WTC11 (cell line): ENCODE data around the gene GLE1. TPM values are rescaled to one million over a fixed set of nuclear protein-coding genes. Genes with fewer than 3 reads are reported as not detected.

Experiments
- ATAC-seq: fragments of 200-7000 bp; cut with Tn5 transposase; 2 replicates; pipeline ENCODE4 v1.10.0; 2021; ENCODE audit warnings: mild to moderate bottlenecking, moderate library complexity
- Bru-seq: library from RNA; stranded (reverse); fragments of 400-500 nt; gene quantifications from one replicate; lab custom pipeline; 2021; lab: Mats Ljungman, UMichigan
- CTCF ChIA-PET: fragments of 300-600 bp; sonication (Branson Sonifier 250); formaldehyde crosslinking; loops from one replicate; lab custom pipeline; 2021; ENCODE audit warnings: antibody characterized with exemption; lab: Charles Lee
- POLR2A ChIA-PET: fragments of 350-600 bp; sonication (Branson Sonifier 250); formaldehyde crosslinking; loops from one replicate; lab custom pipeline; 2021; ENCODE audit warnings: antibody characterized with exemption; lab: Charles Lee
- DNase-seq: peaks from one replicate; pipeline ENCODE4 v3.0.0; 2021; ENCODE audit warnings: low spot score
- H3K27ac Mint-ChIP-seq: 2 replicates; pipeline ENCODE4 v1.8.0; 2021; ENCODE audit warnings: mixed read lengths
- H3K27me3 Mint-ChIP-seq: 2 replicates; pipeline ENCODE4 v1.8.0; 2021; ENCODE audit warnings: low read depth, mild to moderate bottlenecking, moderate library complexity, mixed read lengths
- H3K36me3 Mint-ChIP-seq: 2 replicates; pipeline ENCODE4 v1.8.0; 2021; ENCODE audit warnings: mixed read lengths
- H3K4me1 Mint-ChIP-seq: 2 replicates; pipeline ENCODE4 v1.8.0; 2022; ENCODE audit warnings: mixed read lengths
- H3K4me3 Mint-ChIP-seq: 2 replicates; pipeline ENCODE4 v1.8.0; 2021; ENCODE audit warnings: mild to moderate bottlenecking, moderate library complexity, mixed read lengths
- H3K9me3 Mint-ChIP-seq: 2 replicates; pipeline ENCODE4 v1.8.0; 2021; ENCODE audit warnings: mixed read lengths
- ATF1 ChIP-seq: sonication (generic); formaldehyde crosslinking; IDR thresholded peaks from 2 replicates; pipeline ENCODE4 v1.8.1; 2023; ENCODE audit warnings: mild to moderate bottlenecking, moderate library complexity, missing genetic modification reagents
- ATF3 ChIP-seq: sonication (generic); formaldehyde crosslinking; conservative IDR thresholded peaks from 2 replicates; pipeline ENCODE4 v1.8.1; 2022; ENCODE audit warnings: mild to moderate bottlenecking, missing genetic modification reagents
- CTCF ChIP-seq: fragments of 200-600 bp; IDR thresholded peaks from 2 replicates; pipeline ENCODE4 v1.8.0; 2022; ENCODE audit warnings: antibody characterized with exemption
- E2F1 ChIP-seq: sonication (generic); formaldehyde crosslinking; IDR thresholded peaks from 2 replicates; pipeline ENCODE4 v1.8.0; 2022; ENCODE audit warnings: mild to moderate bottlenecking, missing genetic modification reagents
- ELF4 ChIP-seq: sonication (generic); formaldehyde crosslinking; IDR thresholded peaks from 2 replicates; pipeline ENCODE4 v1.8.1; 2022; ENCODE audit warnings: low read depth, mild to moderate bottlenecking, moderate library complexity, missing genetic modification reagents
- EMX1 ChIP-seq: fragments of 250-450 bp; sonication (Bioruptor Pico); IDR thresholded peaks from 2 replicates; pipeline ENCODE4 v1.8.0; 2021; ENCODE audit warnings: mild to moderate bottlenecking
- ETV6 ChIP-seq: sonication (generic); formaldehyde crosslinking; IDR thresholded peaks from 2 replicates; pipeline ENCODE4 v1.8.1; 2022; ENCODE audit warnings: mild to moderate bottlenecking, missing genetic modification reagents
- FOXK1 ChIP-seq: sonication (generic); formaldehyde crosslinking; IDR thresholded peaks from 2 replicates; pipeline ENCODE4 v1.8.0; 2022; ENCODE audit warnings: mild to moderate bottlenecking, moderate library complexity, missing genetic modification reagents
- FOXP1 ChIP-seq: sonication (generic); formaldehyde crosslinking; IDR thresholded peaks from 2 replicates; pipeline ENCODE4 v1.8.0; 2022; ENCODE audit warnings: missing genetic modification reagents, mild to moderate bottlenecking, moderate library complexity, borderline replicate concordance
- GABPB1 ChIP-seq: sonication (generic); formaldehyde crosslinking; IDR thresholded peaks from 2 replicates; pipeline ENCODE4 v1.8.1; 2023; ENCODE audit warnings: mild to moderate bottlenecking, missing genetic modification reagents
- GRHL2 ChIP-seq: fragments of 250-450 bp; sonication (Bioruptor Pico); IDR thresholded peaks from 2 replicates; pipeline ENCODE4 v1.8.0; 2022; ENCODE audit warnings: mild to moderate bottlenecking, moderate library complexity; ENCODE audit not compliant: insufficient replicate concordance, severe bottlenecking
- HMGXB4 ChIP-seq: sonication (generic); formaldehyde crosslinking; IDR thresholded peaks from 2 replicates; pipeline ENCODE4 v1.8.1; 2023; ENCODE audit warnings: mild to moderate bottlenecking, moderate library complexity, missing genetic modification reagents
- MAX ChIP-seq: sonication (generic); formaldehyde crosslinking; IDR thresholded peaks from 2 replicates; pipeline ENCODE4 v1.8.0; 2022; ENCODE audit warnings: mild to moderate bottlenecking, missing genetic modification reagents
- NR3C1 ChIP-seq: sonication (generic); formaldehyde crosslinking; conservative IDR thresholded peaks from 2 replicates; pipeline ENCODE4 v1.8.1; 2023; ENCODE audit warnings: low read depth, mild to moderate bottlenecking, missing genetic modification reagents
- OVOL2 ChIP-seq: fragments of 250-450 bp; sonication (Bioruptor Pico); IDR thresholded peaks from 2 replicates; pipeline ENCODE4 v1.9.0; 2021; ENCODE audit warnings: mild to moderate bottlenecking, borderline replicate concordance
- PRRX2 ChIP-seq: fragments of 250-450 bp; sonication (Bioruptor Pico); IDR thresholded peaks from 2 replicates; pipeline ENCODE4 v1.8.0; 2021; ENCODE audit warnings: mild to moderate bottlenecking
- RELA ChIP-seq: sonication (generic); formaldehyde crosslinking; IDR thresholded peaks from 2 replicates; pipeline ENCODE4 v1.8.1; 2022; ENCODE audit warnings: missing genetic modification reagents, mild to moderate bottlenecking, borderline replicate concordance
- STAT6 ChIP-seq: sonication (generic); formaldehyde crosslinking; conservative IDR thresholded peaks from 2 replicates; pipeline ENCODE4 v1.8.1; 2023; ENCODE audit warnings: mild to moderate bottlenecking, low read depth, missing genetic modification reagents, moderate library complexity
- TCF7 ChIP-seq: sonication (generic); formaldehyde crosslinking; IDR thresholded peaks from 2 replicates; pipeline ENCODE4 v1.8.0; 2022; ENCODE audit warnings: mild to moderate bottlenecking, low read depth, missing genetic modification reagents, moderate library complexity
- TEAD1 ChIP-seq: sonication (generic); formaldehyde crosslinking; IDR thresholded peaks from 2 replicates; pipeline ENCODE4 v1.8.0; 2022; ENCODE audit warnings: mild to moderate bottlenecking, missing genetic modification reagents
- ZNF423 ChIP-seq: fragments of 250-450 bp; sonication (Bioruptor Pico); IDR thresholded peaks from 2 replicates; pipeline ENCODE4 v2.1.2; 2022; ENCODE audit warnings: mild to moderate bottlenecking, moderate library complexity
- ZNF425 ChIP-seq: fragments of 250-450 bp; sonication (Bioruptor Pico); conservative IDR thresholded peaks from 2 replicates; pipeline ENCODE4 v1.9.0; 2021; ENCODE audit warnings: mild to moderate bottlenecking
- ZNF671 ChIP-seq: fragments of 250-450 bp; sonication (Bioruptor Pico); IDR thresholded peaks from 2 replicates; pipeline ENCODE4 v1.8.0; 2021; ENCODE audit warnings: mild to moderate bottlenecking
- long read RNA-seq, 3 experiments: library from RNA in 1 of 3; library from capped mRNA in 1 of 3; library from polyadenylated mRNA in 1 of 3; unstranded in 2 of 3; stranded (forward) in 1 of 3; transcript quantifications; one replicate each; pipeline ENCODE4 v2.0.0, GENCODE V29; 2021
- total RNA-seq: library from RNA; stranded (reverse); gene quantifications from 3 replicates; pipeline ENCODE4 v1.2.3, GENCODE V29; 2021

The GLE1 gene
- total RNA-seq (19.0 to 19.7 TPM (median 19.3 TPM) in 3 replicates), Bru-seq, nascent RNA (percentile 53 among the genes with signal in this experiment)
- long read RNA-seq, experiment 1, transcript GLE1-201 (16 exons, 3,321 nt) = major isoform, 83 of 123 reads
- long read RNA-seq, experiment 1, partial matches to known transcripts = 10 of 123 reads
- long read RNA-seq, experiment 1, other reads (novel, unspliced or antisense) = 30 of 123 reads
- long read RNA-seq, experiment 2, transcript GLE1-201 (16 exons, 3,321 nt) = major isoform, 5 of 30 reads
- long read RNA-seq, experiment 2, partial matches to known transcripts = 18 of 30 reads
- long read RNA-seq, experiment 2, other reads (novel, unspliced or antisense) = 7 of 30 reads
- long read RNA-seq, experiment 3, partial matches to known transcripts = 2 of 7 reads
- long read RNA-seq, experiment 3, other reads (novel, unspliced or antisense) = 1 of 7 reads

GRCh38 chr9:128504485-128505413 lies at the start of gene GLE1:
Gene GLE1, plus strand, starts transcription at chr9:128504719. Its CDS starts 87 bp downstream, at chr9:128504806.
- H3K4me3 Mint-ChIP-seq = peak within 1 kb of the TSS; percentile 99
- DNase-seq (peak; percentile 96), ATAC-seq (peak; percentile 94)
- CTCF ChIA-PET = interaction anchor here (0.6 to 1.9 kb wide), 12 partner anchors 9 to 523 kb away, joined by 3 to 14 read pairs (median 3); partner anchors contain the start of genes SH3GLB2 and URM1
- POLR2A ChIA-PET = interaction anchor here (0.6 to 1.6 kb wide), 3 partner anchors 46 to 166 kb away, joined by 3 to 5 read pairs (median 5); partner anchors contain the start of gene SPTAN1
- peaks cover 9% of the 10 kb centered on the region for H3K36me3 Mint-ChIP-seq
- H3K9me3 Mint-ChIP-seq = no peaks in the 10 kb centered on the region
- peak within 1 kb of the TSS; percentile 99 for H3K27ac Mint-ChIP-seq
- H3K4me1 Mint-ChIP-seq = peaks cover 11% of the 10 kb centered on the region
- H3K27me3 Mint-ChIP-seq = no peaks in the 10 kb centered on the region
- no peak for TF ChIP-seq ZNF671 (CRISPR knock-in tag)
- TF ChIP-seq TEAD1 (CRISPR knock-in tag) = 0 out of 2 replicates have a peak, but pooled peaks have one; percentile 30
- TF ChIP-seq PRRX2 (CRISPR knock-in tag) = no peak
- no peak for TF ChIP-seq ATF3 (CRISPR knock-in tag)
- no peak for TF ChIP-seq ZNF423
- TF ChIP-seq FOXP1 = peak; percentile 49; the same call in 1 of the 2 replicates
- TF ChIP-seq MAX (CRISPR knock-in tag) = peak; percentile 81
- no peak for TF ChIP-seq EMX1 (CRISPR knock-in tag)
- peak; percentile 62 for TF ChIP-seq HMGXB4
- TF ChIP-seq ELF4 (CRISPR knock-in tag) = no peak
- TF ChIP-seq GABPB1 (CRISPR knock-in tag) = peak; percentile 59
- no peak for TF ChIP-seq ATF1 (CRISPR knock-in tag)
- no peak for TF ChIP-seq STAT6
- no peak for TF ChIP-seq CTCF
- TF ChIP-seq NR3C1 (CRISPR knock-in tag) = no peak
- TF ChIP-seq ETV6 = peak; percentile 48; the same call in 1 of the 2 replicates
- no peak for TF ChIP-seq RELA (CRISPR knock-in tag)
- no peak for TF ChIP-seq GRHL2 (CRISPR knock-in tag)
- TF ChIP-seq TCF7 (CRISPR knock-in tag) = no peak
- TF ChIP-seq E2F1 = peak; percentile 80; the same call in 1 of the 2 replicates
- TF ChIP-seq OVOL2 (CRISPR knock-in tag) = no peak
- no peak for TF ChIP-seq FOXK1 (CRISPR knock-in tag)
- no peak for TF ChIP-seq ZNF425 (CRISPR knock-in tag)
